Fibroblast of villous mesenchyme (primary cell): Measurements from ENCODE around the gene ARMC7. TPM values are rescaled to one million over a fixed set of nuclear protein-coding genes. Genes with fewer than 3 reads are reported as not detected.

Source experiments
- DNase-seq: peaks from one replicate; pipeline ENCODE4 v3.0.0-alpha.2; 2010; ENCODE audit warnings: low read depth
- H3K4me3 ChIP-seq: 2 replicates; pipeline ENCODE4 v1.5.1; 2011; ENCODE audit warnings: low read depth, mild to moderate bottlenecking, low read length
- CTCF ChIP-seq: IDR thresholded peaks from 2 replicates; pipeline ENCODE4 v1.5.1; 2012; ENCODE audit warnings: low read depth, mild to moderate bottlenecking, low read length; ENCODE audit not compliant: insufficient read depth
- small RNA-seq: library from RNA; depleted of rRNA; stranded (forward); fragments of <200 nt; gene quantifications from one replicate; pipeline ENCODE3, GENCODE V24; 2012
- total RNA-seq: library from RNA; depleted of rRNA; stranded (reverse); fragments of >200 nt; gene quantifications from 2 replicates; pipeline ENCODE4 v1.2.3, GENCODE V29; 2012

The ARMC7 gene
- total RNA-seq, 1 donor, result 3.0 TPM

GRCh38 chr17:75176625-75177024, 66.9 kb downstream of the ARMC7 start:
- no peak for DNase-seq
- TF ChIP-seq CTCF, result no peak
- no peak overlapping the region for H3K4me3 ChIP-seq

- DNase-seq, result no peak
- no peak for TF ChIP-seq CTCF
- no peak overlapping the region for H3K4me3 ChIP-seq
Measured at GRCh38 chr17:75178453-75178852, 68.7 kb downstream of the ARMC7 start.

Small RNAs within 50 kb of the gene (small RNA-seq; reads per million reads assigned to genes)
- gene AC111186.1, result not detected
- gene RF00019, result not detected

Other genes starting within 250 kb of the ARMC7 start
- gene FDXR, start 237.0 kb upstream of the ARMC7 start, total RNA-seq, result 19.6 and 20.7 TPM in 2 replicates
- gene FADS6, start 216.3 kb upstream of the ARMC7 start, total RNA-seq, result not detected in 2 replicates
- not detected in 2 replicates for gene USH1G, start 186.7 kb upstream of the ARMC7 start, total RNA-seq
- gene OTOP2, start 185.7 kb upstream of the ARMC7 start, total RNA-seq, result not detected in 2 replicates
- not detected in 2 replicates for gene OTOP3, start 174.1 kb upstream of the ARMC7 start, total RNA-seq
- gene HID1, start 137.2 kb upstream of the ARMC7 start, total RNA-seq, result 3.5 and 4.3 TPM in 2 replicates
- gene CDR2L, start 122.3 kb upstream of the ARMC7 start, total RNA-seq, result 26.8 and 31.9 TPM in 2 replicates
- gene MRPL58, start 97.3 kb upstream of the ARMC7 start, total RNA-seq, result 23.7 and 30.6 TPM in 2 replicates
- 275 and 323 TPM in 2 replicates for gene ATP5PD, start 63.0 kb upstream of the ARMC7 start, total RNA-seq
- 16.4 and 22.5 TPM in 2 replicates for gene KCTD2, start 62.7 kb upstream of the ARMC7 start, total RNA-seq
- 5.6 and 6.4 TPM in 2 replicates for gene SLC16A5, start 22.0 kb upstream of the ARMC7 start, total RNA-seq
- 40.2 and 98.2 TPM in 2 replicates for gene NT5C, start 21.8 kb downstream of the ARMC7 start, total RNA-seq
- gene JPT1, start 44.5 kb downstream of the ARMC7 start, total RNA-seq, result 163 and 189 TPM in 2 replicates
- gene SUMO2, start 73.0 kb downstream of the ARMC7 start, total RNA-seq, result 79.2 and 124 TPM in 2 replicates
- gene NUP85, start 95.7 kb downstream of the ARMC7 start, total RNA-seq, result 31.1 and 31.6 TPM in 2 replicates
- 13.2 and 14.2 TPM in 2 replicates for gene GGA3, start 151.6 kb downstream of the ARMC7 start, total RNA-seq
- 57.0 and 70.8 TPM in 2 replicates for gene MRPS7, start 151.9 kb downstream of the ARMC7 start, total RNA-seq
- gene MIF4GD, start 161.3 kb downstream of the ARMC7 start, total RNA-seq, result 6.0 and 6.4 TPM in 2 replicates
- gene SLC25A19, start 179.5 kb downstream of the ARMC7 start, total RNA-seq, result 5.5 and 7.8 TPM in 2 replicates